ENCODE data around the gene GNB1.

GNB1 gene

DNA sequence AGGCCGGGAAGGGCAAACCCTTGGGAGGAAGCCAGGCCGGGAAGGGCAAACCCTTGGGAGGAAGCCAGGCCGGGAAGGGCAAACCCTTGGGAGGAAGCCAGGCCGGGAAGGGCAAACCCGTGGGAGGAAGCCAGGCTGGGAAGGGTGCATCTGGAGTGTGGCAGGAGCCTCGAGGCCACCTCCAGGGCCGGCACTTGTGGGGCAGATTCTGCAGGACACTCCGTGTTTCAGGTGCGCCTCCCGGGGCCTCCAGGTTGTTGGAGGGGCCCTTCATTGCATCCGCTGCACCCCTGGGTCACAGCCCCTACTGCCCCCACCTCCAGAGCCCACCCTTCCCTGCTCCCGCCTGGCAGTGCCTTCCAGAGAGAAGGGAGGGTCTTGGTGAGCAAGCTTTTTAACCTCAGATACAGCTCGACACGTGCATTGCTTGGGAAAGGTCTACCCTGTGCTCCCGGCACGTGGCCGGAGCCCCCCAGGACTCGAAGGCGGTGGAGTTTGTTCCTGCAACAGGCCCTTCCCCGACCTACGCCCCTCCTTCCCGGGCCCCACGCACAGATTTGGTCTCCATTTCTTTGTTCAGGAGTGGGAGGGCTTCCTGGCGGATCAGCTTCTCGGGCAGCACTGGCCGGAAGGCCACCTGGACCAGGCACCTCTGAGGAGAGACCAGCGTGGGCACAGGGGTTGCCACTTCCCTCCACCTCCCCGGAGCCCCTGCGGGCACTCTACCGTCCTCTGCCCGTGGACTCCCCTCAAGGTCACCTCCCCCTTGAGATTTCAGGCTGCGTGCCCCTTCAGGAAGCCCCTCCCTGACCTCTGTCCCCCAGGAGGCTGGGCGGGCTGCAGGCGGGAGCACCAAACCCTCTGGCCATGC lies 37.6 kb upstream of the GNB1 start:
- Histone ChIP-seq H3K9ac (ENCODE audit: low read depth, low read length) (no peak overlapping the region), H3K4me3 (ENCODE audit: low read length) (no peak overlapping the region), H3K27me3 (ENCODE audit: insufficient read depth, low read length) (no peaks in the 10 kb centered on the region), H3K36me3 (ENCODE audit: insufficient read depth, low read length) (no peaks in the 10 kb centered on the region), H3K27ac (ENCODE audit: low read depth, low read length) (no peak overlapping the region), H3K9me3 (ENCODE audit: insufficient read depth, low read depth, low read length) (no peaks in the 10 kb centered on the region), H3K4me1 (ENCODE audit: insufficient read depth, low read length) (no peaks in the 10 kb centered on the region)
- WGBS: 86% methylated on average over 32 of the region's 34 CpGs

DNA sequence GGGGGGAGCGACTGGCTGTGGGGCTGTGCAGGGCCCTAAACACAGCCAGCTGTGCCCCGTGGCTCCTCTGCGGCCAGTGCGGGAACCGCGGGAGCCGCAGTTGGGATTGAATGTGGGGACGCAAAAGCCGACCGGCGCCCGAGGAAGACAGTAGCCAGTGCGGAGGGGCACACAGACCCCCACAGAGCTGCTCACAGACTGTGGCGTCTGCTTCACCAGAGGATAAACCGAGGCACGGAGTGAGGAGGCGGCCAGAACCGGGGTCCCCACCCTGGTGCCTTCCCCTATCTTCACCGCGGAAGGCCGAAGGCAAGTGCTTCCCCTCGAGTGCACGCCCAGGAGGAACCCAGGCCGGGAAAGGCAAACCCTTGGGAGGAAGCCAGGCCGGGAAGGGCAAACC lies 36.9 kb upstream of the GNB1 start:
- Histone ChIP-seq H3K36me3 (ENCODE audit: insufficient read depth, low read length) (no peaks in the 10 kb centered on the region), H3K4me3 (ENCODE audit: low read length) (no peak overlapping the region), H3K27ac (ENCODE audit: low read depth, low read length) (no peak overlapping the region), H3K9me3 (ENCODE audit: insufficient read depth, low read depth, low read length) (no peaks in the 10 kb centered on the region), H3K9ac (ENCODE audit: low read depth, low read length) (no peak overlapping the region), H3K4me1 (ENCODE audit: insufficient read depth, low read length) (no peaks in the 10 kb centered on the region), H3K27me3 (ENCODE audit: insufficient read depth, low read length) (no peaks in the 10 kb centered on the region)
- WGBS: 92% methylated on average over 25 of the region's 25 CpGs

DNA sequence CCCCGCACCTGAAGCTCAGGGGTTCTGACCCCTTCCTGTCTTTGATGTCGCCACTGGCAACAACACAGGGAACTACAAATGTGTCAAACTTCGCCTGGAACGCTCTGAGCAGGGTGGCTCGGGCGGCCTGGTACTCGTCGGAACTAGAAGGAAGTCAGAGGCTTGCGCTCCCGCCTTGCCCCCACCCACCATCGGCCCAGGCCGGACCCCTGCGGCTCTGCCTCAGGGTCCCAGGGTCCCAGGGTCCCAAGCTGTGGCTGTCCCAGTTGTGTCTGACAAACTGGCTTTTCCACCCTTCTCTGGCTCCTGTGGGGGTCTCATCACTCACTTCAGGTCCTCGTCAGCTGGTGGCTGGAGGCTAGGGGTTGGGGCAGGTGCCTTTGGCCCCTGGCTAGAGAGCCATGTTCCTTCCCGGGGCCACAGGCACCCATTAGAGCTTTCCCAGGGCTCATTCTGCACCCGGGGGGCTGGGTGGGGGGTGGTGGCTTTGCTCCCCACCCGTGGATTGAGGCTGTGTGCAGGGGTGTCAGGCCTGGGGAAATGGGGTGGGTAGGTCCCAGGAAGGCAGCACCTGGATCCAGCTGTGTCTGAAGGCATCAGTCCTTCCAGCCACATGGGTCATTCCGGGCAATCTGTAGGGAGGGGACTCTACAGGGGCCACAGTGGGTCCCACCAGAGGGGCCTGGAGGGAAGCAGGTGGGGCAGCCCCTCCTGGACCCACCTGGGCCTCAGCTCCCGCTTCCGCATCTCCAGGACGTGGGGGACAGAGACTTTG lies 36.2 kb upstream of the GNB1 start:
- 91% methylated on average over 21 of the region's 21 CpGs for WGBS
- Histone ChIP-seq H3K9me3 (ENCODE audit: insufficient read depth, low read depth, low read length) (no peaks in the 10 kb centered on the region), H3K4me3 (ENCODE audit: low read length) (no peak overlapping the region), H3K27ac (ENCODE audit: low read depth, low read length) (no peak overlapping the region), H3K27me3 (ENCODE audit: insufficient read depth, low read length) (no peaks in the 10 kb centered on the region), H3K36me3 (ENCODE audit: insufficient read depth, low read length) (no peaks in the 10 kb centered on the region), H3K4me1 (ENCODE audit: insufficient read depth, low read length) (no peaks in the 10 kb centered on the region), H3K9ac (ENCODE audit: low read depth, low read length) (no peak overlapping the region)

DNA sequence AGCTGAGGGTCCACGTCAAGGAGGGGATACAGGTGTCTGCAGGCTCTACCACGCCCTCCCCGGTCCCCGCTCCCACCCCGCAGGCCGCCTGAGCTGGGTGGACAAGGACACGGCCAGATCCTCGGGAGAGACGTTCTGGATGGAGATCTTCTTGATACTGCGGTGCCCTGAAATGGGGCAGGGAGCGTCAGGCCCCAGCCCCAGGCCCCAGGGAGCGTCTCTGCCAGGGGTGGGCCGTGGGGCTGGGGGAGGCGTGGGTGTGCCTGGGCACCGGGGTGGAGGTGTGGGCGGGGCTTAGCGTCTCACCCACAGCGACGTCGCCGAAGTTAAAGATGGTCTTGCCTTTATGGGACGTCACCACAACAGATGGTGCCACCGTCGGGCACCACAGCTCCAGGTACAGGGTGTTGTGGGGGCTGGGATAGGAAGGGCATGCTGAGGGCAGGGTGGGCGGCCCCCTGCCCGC lies 35.5 kb upstream of the GNB1 start:
- H3K27me3 ChIP-seq (ENCODE audit: insufficient read depth, low read length): no peaks in the 10 kb centered on the region
- no peaks in the 10 kb centered on the region for H3K36me3 ChIP-seq (ENCODE audit: insufficient read depth, low read length)
- no peak overlapping the region for H3K9ac ChIP-seq (ENCODE audit: low read depth, low read length)
- WGBS: 85% methylated on average over 26 of the region's 26 CpGs
- H3K9me3 ChIP-seq (ENCODE audit: insufficient read depth, low read depth, low read length): no peaks in the 10 kb centered on the region
- H3K4me3 ChIP-seq (ENCODE audit: low read length): no peak overlapping the region
- no peak overlapping the region for H3K27ac ChIP-seq (ENCODE audit: low read depth, low read length)
- H3K4me1 ChIP-seq (ENCODE audit: insufficient read depth, low read length): no peaks in the 10 kb centered on the region

DNA sequence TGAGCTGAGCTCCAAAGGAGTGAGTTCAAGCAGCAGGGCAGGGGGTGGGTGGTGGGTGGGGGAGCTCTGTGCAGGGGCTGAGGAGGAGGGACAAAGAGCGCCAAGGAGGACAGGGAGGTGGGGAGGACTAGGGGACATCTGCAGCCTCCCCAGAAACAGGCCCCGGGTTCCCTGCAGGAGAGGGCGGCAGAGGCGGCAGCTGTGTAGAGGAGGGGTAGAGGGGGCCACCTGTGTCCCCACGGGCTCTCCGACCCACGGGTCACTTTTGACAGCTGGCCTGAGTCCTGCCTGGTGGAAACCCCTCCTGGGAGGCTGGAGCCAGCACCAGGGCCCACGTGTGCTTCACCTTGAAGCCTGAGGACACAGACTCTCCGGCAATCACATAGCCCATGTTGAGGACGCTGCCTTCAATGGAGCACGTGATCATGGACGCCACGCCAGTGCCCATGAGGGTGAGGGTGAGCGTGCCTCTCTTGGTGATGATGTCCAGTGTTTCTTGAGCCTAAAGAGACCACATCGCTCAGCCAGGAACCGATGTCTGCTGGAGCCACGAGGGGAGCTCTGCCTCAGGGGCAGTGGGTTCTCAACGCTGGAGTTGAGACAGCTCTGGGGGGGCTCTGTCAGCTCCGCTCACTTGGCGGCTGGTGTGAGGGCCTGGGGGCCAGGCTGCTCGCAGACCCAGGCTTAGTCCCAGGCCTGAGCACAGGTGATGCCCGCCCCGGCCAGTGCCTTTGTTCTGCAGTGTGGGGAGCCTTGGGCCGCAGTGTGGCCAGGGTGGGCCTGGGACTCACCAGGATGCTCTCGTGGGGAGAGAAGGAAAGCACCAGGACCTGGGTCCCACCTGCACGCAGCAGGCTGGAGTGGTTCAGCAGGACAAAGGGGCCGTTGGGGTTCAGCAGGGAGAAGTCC lies 34.8 kb upstream of the GNB1 start:
- 91% methylated on average over 27 of the region's 27 CpGs for WGBS
- Histone ChIP-seq H3K36me3 (ENCODE audit: insufficient read depth, low read length) (no peaks in the 10 kb centered on the region), H3K27me3 (ENCODE audit: insufficient read depth, low read length) (no peaks in the 10 kb centered on the region), H3K4me3 (ENCODE audit: low read length) (no peak overlapping the region), H3K9ac (ENCODE audit: low read depth, low read length) (no peak overlapping the region), H3K27ac (ENCODE audit: low read depth, low read length) (no peak overlapping the region), H3K4me1 (ENCODE audit: insufficient read depth, low read length) (no peaks in the 10 kb centered on the region), H3K9me3 (ENCODE audit: insufficient read depth, low read depth, low read length) (no peaks in the 10 kb centered on the region)

DNA sequence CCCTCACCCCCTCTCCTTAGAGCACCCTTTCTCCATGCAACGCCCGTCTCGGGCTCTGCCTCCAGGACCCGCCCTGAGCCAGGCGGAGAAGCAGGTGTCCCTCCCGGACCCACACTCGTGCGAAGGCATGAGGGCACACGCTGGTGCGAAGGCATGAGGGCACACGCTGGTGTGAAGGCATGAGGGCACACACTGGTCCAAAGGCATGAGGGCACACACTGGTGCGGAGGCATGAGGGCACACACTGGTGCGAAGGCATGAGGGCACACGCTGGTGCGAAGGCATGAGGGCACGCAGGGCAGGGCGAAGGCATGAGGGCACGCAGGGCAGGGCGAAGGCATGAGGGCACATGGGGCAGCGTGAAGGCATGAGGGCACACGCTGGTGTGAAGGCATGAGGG lies 34.0 kb upstream of the GNB1 start:
- Histone ChIP-seq H3K4me1 (ENCODE audit: insufficient read depth, low read length) (no peaks in the 10 kb centered on the region), H3K9ac (ENCODE audit: low read depth, low read length) (no peak overlapping the region), H3K9me3 (ENCODE audit: insufficient read depth, low read depth, low read length) (no peaks in the 10 kb centered on the region), H3K36me3 (ENCODE audit: insufficient read depth, low read length) (no peaks in the 10 kb centered on the region), H3K27me3 (ENCODE audit: insufficient read depth, low read length) (no peaks in the 10 kb centered on the region), H3K4me3 (ENCODE audit: low read length) (no peak overlapping the region), H3K27ac (ENCODE audit: low read depth, low read length) (no peak overlapping the region)
- 95% methylated on average over 21 of the region's 21 CpGs for WGBS

DNA sequence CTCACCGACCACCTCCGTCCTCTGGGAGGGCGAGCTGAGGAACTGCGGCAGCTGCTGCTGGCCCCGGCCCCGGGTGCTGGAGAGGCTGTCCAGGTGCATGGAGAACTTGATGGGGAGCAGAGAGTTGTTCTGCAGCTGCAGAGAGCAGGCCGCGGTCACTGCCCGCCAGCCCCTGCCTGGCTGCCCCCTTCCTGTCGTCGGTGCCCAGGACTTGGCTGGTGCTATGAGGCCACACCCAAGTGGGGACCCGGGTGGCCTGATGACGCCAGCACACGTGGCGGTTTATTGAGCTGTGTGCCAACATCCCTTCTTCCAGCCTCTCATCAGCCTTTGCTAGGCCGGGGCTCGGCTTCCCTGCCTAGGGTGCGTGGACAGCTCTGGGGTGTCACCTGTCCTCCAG lies 33.5 kb upstream of the GNB1 start:
- 86% methylated on average over 18 of the region's 18 CpGs for WGBS
- no peak overlapping the region for H3K4me3 ChIP-seq (ENCODE audit: low read length)
- H3K27me3 ChIP-seq (ENCODE audit: insufficient read depth, low read length): no peaks in the 10 kb centered on the region
- no peaks in the 10 kb centered on the region for H3K36me3 ChIP-seq (ENCODE audit: insufficient read depth, low read length)
- H3K27ac ChIP-seq (ENCODE audit: low read depth, low read length): no peak overlapping the region
- H3K9ac ChIP-seq (ENCODE audit: low read depth, low read length): no peak overlapping the region
- H3K9me3 ChIP-seq (ENCODE audit: insufficient read depth, low read depth, low read length): no peaks in the 10 kb centered on the region
- H3K4me1 ChIP-seq (ENCODE audit: insufficient read depth, low read length): no peaks in the 10 kb centered on the region

DNA sequence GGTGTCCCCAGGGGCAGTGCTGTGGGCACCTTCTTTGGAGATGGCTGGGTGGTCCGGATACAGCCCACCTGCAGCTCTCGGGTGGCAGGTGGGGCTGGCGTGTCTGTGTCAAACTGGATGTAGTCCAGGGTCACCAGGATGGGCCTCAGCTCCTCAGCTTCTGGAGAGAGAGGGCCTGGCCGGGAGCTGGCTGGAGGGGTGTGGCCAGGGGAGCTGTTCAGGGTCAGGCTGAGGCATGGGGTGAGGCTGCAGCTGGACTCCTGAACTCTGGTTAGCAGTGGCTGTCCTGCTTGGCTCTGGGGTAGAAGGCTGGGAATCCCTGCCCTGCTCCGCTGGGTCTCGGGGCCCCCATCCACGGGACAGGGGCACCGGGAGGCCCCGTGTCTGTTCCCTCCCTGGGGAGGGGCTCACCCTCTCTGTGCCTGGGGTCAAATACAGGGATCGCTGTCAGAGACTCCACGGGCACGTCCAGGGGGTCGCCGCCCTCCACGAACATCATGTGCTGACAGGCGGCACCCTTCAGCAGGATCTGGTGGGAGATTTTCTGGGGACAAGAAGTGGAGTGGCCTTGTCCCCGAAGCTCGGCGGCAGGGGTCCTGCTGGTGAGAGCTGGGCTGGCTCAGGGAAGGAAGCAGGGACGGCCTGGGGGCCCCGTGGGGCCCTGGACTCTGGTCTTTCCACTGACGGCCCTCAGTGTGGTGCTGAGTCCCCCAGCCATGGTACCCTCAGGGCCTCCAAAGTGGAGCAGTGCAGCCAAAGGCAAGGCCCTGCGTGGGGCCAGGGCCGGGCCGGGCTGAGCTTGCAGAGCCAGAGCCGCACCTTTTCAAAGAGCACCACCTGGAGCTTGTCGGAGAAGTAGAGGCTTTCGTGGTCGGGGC lies 32.3 kb upstream of the GNB1 start:
- H3K27me3 ChIP-seq (ENCODE audit: insufficient read depth, low read length): peaks cover 3% of the 10 kb centered on the region; the same call in 1 of the 2 replicates

DNA sequence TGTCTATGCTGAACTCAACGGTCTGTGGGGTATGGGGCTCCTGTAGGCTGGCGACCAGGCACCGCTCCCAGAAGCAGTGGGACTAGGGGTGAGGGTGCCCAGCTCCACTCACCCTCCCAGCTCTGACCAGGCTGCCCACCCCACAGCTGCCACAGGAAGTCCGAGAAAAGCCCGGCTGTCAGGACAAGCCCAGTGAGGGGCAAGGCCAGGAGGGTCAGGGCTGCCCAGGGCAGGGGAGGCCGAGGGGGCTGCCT lies 31.7 kb upstream of the GNB1 start:
- Histone ChIP-seq H3K36me3 (ENCODE audit: insufficient read depth, low read length) (no peaks in the 10 kb centered on the region), H3K9ac (ENCODE audit: low read depth, low read length) (no peak overlapping the region), H3K27me3 (ENCODE audit: insufficient read depth, low read length) (peaks cover 9% of the 10 kb centered on the region; the same call in 1 of the 2 replicates), H3K27ac (ENCODE audit: low read depth, low read length) (no peak overlapping the region), H3K9me3 (ENCODE audit: insufficient read depth, low read depth, low read length) (no peaks in the 10 kb centered on the region), H3K4me1 (ENCODE audit: insufficient read depth, low read length) (no peaks in the 10 kb centered on the region), H3K4me3 (ENCODE audit: low read length) (no peak overlapping the region)
- WGBS: 87% methylated on average over 6 of the region's 6 CpGs

More for the DNA sequence above, 32.3 kb upstream of the GNB1 start:
- Histone ChIP-seq H3K27ac (ENCODE audit: low read depth, low read length) (no peak overlapping the region), H3K9me3 (ENCODE audit: insufficient read depth, low read depth, low read length) (no peaks in the 10 kb centered on the region), H3K4me3 (ENCODE audit: low read length) (no peak overlapping the region), H3K4me1 (ENCODE audit: insufficient read depth, low read length) (no peaks in the 10 kb centered on the region), H3K9ac (ENCODE audit: low read depth, low read length) (no peak overlapping the region), H3K36me3 (ENCODE audit: insufficient read depth, low read length) (no peaks in the 10 kb centered on the region)
- 86% methylated on average over 29 of the region's 29 CpGs for WGBS

DNA sequence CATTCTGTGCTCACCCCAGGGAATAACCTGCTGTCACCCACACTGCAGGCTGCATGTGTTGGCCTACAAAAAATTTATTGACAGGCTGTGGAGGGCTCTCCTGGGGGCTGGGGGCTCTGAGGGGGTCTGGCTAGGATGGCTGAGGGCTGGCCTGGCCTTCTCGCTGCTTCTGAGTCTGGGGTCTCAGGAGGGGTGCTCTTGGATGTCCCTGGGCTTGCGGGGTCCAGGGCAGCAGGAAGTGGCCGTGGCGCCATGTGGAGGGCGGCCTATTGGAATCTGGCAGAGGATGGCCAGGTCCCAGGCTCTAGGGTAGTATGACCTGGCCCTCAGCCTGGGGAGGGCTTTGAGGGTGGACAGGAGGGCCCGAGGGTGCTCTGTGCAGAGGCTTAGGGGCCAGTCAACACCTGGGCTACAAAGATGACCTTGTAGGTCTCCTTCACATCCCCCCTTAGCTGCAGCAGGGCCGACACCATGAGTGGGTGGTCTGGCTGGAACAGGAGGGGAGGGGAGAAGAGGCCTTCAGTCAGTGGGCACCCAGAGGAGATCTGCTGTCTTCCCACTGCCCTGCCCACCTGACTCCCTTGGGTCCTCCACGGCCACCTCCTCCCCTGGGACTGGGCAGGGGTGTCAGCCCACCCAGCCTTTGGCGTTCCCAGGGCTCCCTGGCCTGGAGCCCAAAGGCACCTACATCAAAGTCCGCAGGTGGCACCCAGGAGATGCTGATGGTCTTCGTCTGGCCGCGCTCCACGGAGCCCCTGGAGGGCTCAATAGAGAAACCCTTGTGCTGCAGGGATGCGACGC lies 31.2 kb upstream of the GNB1 start:
- Histone ChIP-seq H3K4me3 (ENCODE audit: low read length) (no peak overlapping the region), H3K4me1 (ENCODE audit: insufficient read depth, low read length) (no peaks in the 10 kb centered on the region), H3K27me3 (ENCODE audit: insufficient read depth, low read length) (peaks cover 13% of the 10 kb centered on the region; the same call in 1 of the 2 replicates), H3K27ac (ENCODE audit: low read depth, low read length) (no peak overlapping the region), H3K9ac (ENCODE audit: low read depth, low read length) (no peak overlapping the region), H3K36me3 (ENCODE audit: insufficient read depth, low read length) (no peaks in the 10 kb centered on the region), H3K9me3 (ENCODE audit: insufficient read depth, low read depth, low read length) (no peaks in the 10 kb centered on the region)
- 92% methylated on average over 16 of the region's 16 CpGs for WGBS
